LoVo (cell line): ENCODE results near the gene ETNK2.

Source experiments
- DNase-seq: peaks from one replicate; pipeline ENCODE4 v3.0.0-alpha.2; 2016; ENCODE audit warnings: low spot score

Gene ETNK2

DNA sequence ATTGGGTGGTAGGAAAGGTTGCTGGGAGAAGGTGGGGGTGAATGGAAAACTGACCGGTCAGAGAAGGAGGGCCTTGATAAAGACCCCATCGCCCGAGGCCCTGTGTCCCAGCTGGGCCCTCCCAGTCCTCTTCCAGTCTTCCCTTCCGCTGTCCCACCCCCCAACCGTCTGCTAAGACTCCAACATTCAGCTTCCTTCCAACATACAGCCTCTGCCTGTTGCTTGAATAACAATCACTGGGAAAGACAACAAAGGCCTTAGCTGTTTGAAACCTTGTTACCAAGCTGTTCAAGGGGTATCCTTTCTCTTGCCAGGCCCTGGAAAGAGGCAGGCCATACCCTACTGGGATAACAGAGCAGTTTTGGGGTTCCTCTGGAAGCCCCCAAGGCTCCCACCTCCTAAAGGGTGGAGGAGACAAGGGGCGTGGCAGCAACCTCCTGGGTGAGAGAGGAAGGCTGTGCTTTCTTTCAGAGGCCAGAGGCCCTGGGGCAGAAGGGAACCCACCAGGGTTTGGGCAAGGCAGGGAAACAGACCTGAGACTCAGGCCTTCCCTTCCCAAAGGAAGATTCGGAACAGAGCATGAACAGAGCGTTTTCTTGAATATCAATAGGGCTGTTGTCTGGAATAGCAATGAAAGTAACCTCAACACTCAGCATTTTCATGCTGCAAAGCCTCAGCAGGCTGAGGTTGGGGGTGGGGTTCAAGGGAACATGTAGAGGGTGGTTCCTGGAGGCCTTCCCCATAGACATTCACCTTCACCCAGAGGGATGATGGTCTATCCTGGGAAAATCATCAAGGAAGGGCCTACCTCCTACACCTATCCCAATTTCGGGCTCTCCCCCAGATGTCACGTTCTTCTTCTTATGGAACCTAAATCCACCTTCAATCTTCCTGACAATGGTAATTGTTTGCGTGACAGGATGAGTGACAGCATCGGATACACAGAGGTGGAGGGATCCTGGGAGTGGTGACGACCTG is 4.1 kb downstream of the ETNK2 start:
- DNase-seq = no peak

- no peak for DNase-seq
Measured at GRCh38 chr1:204146965-204147364, 4.9 kb downstream of the ETNK2 start.

DNA sequence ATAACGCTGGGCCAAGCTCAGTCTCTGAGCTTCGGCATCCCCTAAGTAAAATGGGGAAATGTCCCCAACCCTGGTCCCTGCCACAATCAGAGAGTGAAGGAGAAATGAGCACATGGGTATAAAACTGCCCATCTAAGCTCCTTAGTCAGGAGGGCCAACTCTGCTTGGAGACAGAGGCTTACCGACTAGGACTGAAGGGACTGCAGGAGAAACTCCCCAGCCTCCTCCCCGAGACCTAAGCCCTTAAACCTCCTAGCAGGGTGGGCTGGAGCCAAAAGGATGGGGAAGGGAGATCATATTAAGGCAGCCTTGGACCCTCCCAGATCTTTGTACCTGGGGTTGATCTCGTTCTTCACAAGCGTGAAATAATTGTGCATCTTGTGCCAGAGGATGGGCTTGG is 5.5 kb downstream of the ETNK2 start:
- DNase-seq = no peak

GRCh38 chr1:204145033-204145504 is 6.8 kb downstream of the ETNK2 start:
- DNase-seq = no peak

DNA sequence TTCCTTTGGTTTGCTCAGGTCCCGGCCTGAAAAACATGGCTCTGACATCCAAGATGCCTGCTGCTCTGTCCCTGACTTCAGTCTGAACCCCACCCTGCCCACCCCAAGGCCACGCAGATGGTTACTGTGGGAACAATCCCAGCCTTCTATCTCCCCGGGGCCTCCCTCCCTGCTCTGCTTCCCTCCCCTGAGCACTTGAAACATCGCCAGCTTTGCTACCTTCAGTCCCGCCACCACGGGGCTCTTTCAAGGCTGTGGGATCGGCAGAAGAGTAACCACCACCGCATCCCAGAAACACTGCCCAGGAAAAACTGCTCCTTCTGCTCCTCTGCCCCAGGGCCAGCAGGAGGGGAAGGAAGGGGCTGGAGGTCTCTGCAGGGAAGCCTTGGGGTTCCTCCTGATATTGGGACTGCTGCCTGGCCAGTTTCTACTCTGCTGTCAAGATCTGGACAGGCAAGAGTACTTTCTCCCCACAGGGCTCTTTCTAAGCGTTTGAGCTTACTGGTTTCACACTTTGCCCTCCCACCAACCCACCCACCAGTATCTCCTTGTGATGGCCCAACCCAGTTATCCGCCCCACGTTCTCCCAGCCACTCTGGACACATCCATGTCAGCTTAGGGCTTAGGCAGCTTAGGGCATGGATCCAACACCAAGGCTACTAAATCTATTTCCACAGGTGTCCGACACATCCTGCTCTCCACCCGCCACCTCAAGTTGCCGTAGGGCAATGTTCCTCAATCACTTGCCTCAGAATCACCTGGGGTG is 8.4 kb downstream of the ETNK2 start:
- DNase-seq = no peak

DNA sequence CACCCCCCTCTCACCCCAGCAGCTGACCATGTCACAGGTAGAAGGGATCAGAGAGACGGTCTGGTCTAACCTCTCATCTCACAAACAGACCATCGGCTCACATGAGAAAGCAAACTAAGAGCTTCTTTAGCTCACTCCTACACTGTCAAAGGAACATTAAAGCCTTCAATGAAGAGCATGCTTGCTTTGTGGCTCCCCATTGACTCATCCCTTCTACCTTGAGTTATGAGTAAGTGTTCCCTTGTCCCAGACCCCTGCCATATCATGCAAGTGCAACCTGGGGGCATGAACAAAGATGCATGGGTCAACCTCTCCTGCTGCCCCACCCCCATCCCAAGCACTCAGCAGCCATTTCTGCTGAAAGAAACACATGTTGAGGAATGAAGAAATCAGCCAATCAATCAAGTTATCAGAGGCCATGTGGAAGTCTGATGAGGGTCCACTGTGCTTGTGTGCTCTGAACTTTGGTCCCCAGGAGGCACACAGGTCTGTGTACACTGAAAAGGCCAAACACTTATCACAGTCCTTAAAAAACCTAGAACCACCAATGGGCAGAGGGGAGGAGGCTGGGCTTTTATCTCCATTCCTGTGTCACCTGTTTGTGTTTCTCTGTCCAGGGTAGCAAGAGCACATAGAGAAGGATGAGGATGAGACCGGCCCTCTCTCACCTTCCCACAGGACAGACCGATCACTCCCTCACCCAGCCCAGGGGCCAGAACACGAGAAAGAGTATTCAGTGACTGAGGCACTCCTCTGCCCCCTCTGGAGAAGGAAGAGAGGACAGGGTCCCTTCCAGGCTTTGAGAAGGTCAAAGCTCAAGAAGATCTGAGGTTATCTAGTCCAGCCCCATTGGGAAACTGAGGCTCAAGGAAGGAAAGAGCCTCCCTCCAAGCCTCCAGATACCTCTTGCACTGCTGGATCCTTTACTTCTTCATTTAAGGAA is 9.5 kb downstream of the ETNK2 start:
- no peak for DNase-seq

GRCh38 chr1:204141131-204141530 is 10.7 kb downstream of the ETNK2 start:
- DNase-seq = no peak

- DNase-seq = no peak
Measured at GRCh38 chr1:204139952-204140351, 11.9 kb downstream of the ETNK2 start.

GRCh38 chr1:204139088-204139487 is 12.8 kb downstream of the ETNK2 start:
- no peak for DNase-seq

- DNase-seq = no peak
Measured at GRCh38 chr1:204136814-204137213, 15.0 kb downstream of the ETNK2 start.

DNA sequence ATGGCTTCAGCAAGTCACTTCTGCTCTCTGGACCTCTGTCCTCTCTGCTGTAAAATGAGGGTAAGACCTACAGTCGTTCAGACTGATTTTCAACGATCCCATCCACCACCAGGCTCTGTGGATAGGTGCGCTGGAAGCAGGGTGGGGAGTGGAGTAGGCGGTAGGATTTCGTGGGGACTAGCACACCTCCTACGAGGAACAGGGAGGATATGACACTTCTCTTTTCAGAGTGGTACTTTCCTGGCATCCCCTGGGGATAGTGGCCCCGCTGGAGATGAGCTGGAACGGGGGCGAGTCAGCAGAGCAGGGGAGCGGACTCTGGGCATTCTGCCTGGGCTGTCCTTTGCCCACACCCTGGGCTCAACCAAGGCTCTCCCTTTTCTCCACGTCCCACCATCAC is 17.7 kb downstream of the ETNK2 start:
- DNase-seq = no peak

GRCh38 chr1:204132718-204133117 is 19.1 kb downstream of the ETNK2 start:
- DNase-seq = no peak

- DNase-seq = no peak
Measured at GRCh38 chr1:204131978-204132377, 19.9 kb downstream of the ETNK2 start.

- peak; percentile 28 for DNase-seq
Measured at GRCh38 chr1:204130981-204131892, 20.6 kb downstream of the ETNK2 start.

DNA sequence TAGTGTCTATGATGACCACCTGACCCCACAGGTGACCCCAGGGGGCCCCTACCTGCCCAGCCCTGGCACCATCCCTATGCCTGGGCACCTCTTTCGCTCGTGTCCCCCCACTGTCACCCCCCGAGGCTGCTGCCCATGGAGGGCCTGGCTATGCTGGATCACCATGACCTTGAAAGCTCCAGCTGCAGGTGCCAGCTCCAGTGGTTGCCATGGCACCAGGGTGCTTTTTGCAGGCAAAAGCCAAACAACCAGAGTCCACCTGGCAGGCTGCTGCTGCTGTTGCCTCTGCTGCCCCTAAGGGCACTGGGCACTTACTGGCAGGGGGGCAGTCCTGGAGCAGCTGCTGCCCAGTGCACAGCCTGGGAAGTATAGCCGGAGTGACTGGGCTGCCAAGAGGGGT is 21.7 kb downstream of the ETNK2 start:
- DNase-seq = no peak

DNA sequence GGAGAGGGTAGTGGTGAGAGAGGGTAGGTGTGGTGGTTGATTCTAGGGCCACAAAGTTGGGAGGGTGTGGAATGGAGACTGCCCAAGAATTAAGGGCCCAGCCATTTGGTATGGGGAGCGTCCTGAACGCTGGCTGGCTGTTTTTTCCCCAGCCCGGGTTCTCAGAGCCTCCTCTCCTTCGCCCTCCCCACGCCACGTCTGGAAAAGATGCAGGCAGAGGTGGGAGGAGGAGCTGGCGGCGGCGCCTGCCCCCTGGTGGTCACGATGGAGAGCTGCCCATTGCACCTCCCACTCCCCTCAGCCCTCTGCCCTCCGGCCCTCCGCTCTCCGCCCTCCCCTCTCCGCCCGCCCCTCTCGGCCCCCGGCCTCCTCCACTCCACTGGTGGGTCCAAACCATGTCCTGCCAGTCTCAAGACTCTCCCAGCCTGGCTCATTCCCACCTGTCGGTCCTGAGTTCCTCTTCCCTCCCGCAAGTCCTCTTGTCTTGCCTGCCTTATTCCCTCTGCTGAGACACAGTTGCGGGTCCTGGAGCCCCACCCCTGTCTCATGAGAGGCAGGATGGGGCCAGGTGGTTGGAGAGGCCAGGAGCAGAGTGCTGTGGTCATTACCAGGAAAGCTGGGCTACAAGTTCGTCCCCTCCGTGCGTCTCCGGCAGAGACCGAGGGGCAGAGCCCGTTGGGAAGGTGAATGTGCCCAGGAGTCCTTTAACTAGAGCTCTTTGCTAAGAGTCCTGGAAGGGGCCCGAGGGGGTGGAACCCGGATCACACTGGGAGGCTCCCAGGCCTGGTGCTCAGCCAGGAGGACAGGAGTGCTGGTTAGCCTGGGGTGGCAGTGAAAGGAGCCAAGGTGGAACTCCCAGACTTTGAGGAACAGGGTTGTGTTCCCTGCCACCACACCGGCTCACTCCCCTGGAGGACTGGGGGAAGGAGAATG is 22.6 kb downstream of the ETNK2 start:
- DNase-seq = peak; percentile 51

DNA sequence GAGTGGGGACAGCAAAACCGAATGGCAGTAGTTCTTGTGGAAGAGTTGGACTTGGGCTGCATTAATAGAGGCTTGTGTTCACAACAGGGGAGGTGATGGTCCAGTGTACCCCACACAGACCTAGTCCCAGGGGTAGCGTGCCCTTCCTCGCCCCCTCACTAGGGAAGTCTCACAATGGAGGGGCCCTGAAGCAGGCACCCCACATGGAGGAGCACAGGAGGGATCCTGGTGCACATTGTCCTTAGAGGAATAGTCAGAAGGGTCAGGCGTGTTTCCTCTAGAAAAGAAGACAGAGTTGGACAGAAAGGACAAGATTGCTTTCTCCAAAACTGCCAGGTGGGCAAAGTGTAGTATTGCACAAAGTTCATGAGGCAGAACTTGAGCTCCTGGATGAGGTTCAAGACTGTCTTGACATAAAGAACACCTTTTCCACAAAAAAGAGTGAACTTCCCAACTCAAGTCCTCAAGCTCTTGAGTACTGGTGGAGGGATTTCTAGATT is 23.3 kb downstream of the ETNK2 start:
- DNase-seq = no peak

- peak; percentile 62 for DNase-seq
Measured at GRCh38 chr1:204127597-204128242, 24.1 kb downstream of the ETNK2 start.

GRCh38 chr1:204126956-204127355 is 24.9 kb downstream of the ETNK2 start:
- DNase-seq = no peak
